Measurements from ENCODE around the gene BICC1. TPM values are rescaled to one million over a fixed set of nuclear protein-coding genes. Genes with fewer than 3 reads are reported as not detected.

Gene BICC1
- total RNA-seq, 1 experiment from 2014 or later = 0.57 TPM

DNA sequence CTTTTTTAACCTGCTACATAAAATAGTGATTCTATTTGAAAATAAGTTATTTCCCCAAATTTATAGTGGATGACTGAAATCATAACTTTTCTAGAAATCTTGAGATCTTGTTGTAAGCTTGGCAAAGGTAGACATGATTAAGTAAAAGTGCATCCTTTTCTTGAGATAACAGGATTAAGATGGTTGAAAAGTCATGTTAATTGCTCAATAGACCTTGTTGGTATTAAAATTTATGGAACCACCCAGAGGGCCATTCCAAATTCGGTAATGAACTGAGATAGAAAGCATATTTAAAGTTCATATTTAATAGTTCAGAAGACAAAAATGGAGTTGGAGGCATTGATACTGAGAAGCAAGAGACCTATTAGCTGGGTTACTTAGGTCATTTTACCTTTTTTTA lies 139.1 kb downstream of the BICC1 start:
- H4K20me1 ChIP-seq (ENCODE audit: control insufficient read depth, insufficient read depth, insufficient read length) = no peaks in the 10 kb centered on the region
- no peaks in the 10 kb centered on the region for H3K36me3 Mint-ChIP-seq (ENCODE audit: insufficient read depth in 1 of 3, low read depth in 3 of 3)
- H3K4me1 Mint-ChIP-seq = peaks cover 2 to 5% of the 10 kb centered on the region in 2 experiments; a peak in 2 of 4 replicates
- H4K91ac ChIP-seq (ENCODE audit: insufficient read length, low read depth, low read length) = no peak overlapping the region
- H3K79me1 ChIP-seq (ENCODE audit: insufficient read depth, low read depth, low read length, poor library complexity, severe bottlenecking) = no peaks in the 10 kb centered on the region
- H2BK120ac ChIP-seq (ENCODE audit: low read depth, low read length, poor library complexity, severe bottlenecking) = no peak overlapping the region
- no peaks in the 10 kb centered on the region for H3K79me2 ChIP-seq (ENCODE audit: insufficient read depth, low read length)
- no peak overlapping the region for H3K23ac ChIP-seq (ENCODE audit: insufficient read length, low read depth, low read length)
- WGBS (ENCODE audit: extremely low coverage, insufficient read length, low lambda C conversion rate) = no CpG with 5 or more reads among the region's 1 CpG
- no peak overlapping the region for H3T11ph ChIP-seq (ENCODE audit: low read length)
- H3K27ac Mint-ChIP-seq = no peak overlapping the region
- no peak overlapping the region for H3K9ac ChIP-seq (ENCODE audit: extremely low read depth, insufficient read length, low read length)
- no peak overlapping the region for H4K5ac ChIP-seq (ENCODE audit: insufficient read length, low read depth, low read length)
- TF ChIP-seq, protein P1, sequence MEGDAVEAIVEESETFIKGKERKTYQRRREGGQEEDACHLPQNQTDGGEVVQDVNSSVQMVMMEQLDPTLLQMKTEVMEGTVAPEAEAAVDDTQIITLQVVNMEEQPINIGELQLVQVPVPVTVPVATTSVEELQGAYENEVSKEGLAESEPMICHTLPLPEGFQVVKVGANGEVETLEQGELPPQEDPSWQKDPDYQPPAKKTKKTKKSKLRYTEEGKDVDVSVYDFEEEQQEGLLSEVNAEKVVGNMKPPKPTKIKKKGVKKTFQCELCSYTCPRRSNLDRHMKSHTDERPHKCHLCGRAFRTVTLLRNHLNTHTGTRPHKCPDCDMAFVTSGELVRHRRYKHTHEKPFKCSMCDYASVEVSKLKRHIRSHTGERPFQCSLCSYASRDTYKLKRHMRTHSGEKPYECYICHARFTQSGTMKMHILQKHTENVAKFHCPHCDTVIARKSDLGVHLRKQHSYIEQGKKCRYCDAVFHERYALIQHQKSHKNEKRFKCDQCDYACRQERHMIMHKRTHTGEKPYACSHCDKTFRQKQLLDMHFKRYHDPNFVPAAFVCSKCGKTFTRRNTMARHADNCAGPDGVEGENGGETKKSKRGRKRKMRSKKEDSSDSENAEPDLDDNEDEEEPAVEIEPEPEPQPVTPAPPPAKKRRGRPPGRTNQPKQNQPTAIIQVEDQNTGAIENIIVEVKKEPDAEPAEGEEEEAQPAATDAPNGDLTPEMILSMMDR (conservative IDR thresholded peaks at IDR 0.05) = no peak
- H2BK12ac ChIP-seq (ENCODE audit: insufficient read length, low read depth, low read length) = no peak overlapping the region
- H3K23me2 ChIP-seq (ENCODE audit: insufficient read length, low read depth, low read length, poor library complexity, severe bottlenecking) = no peaks in the 10 kb centered on the region
- no peak overlapping the region for H3K4me3 Mint-ChIP-seq
- H3K9me3 ChIP-seq (ENCODE audit: control insufficient read depth, low read depth, low read length) = no peaks in the 10 kb centered on the region
- H2AFZ ChIP-seq (ENCODE audit: low read length) = no peak overlapping the region
- H3K27ac ChIP-seq (ENCODE audit: insufficient read length, low read depth, low read length) = no peak overlapping the region
- H2BK20ac ChIP-seq (ENCODE audit: low read depth, low read length, poor library complexity, severe bottlenecking) = no peak overlapping the region
- no peak overlapping the region for H3K4ac ChIP-seq (ENCODE audit: low read depth, low read length)
- DNase-seq = no peak
- H3K56ac ChIP-seq (ENCODE audit: insufficient read length, low read depth, low read length) = no peak overlapping the region
- H2AK5ac ChIP-seq (ENCODE audit: insufficient read length, low read length) = no peak overlapping the region
- H2BK5ac ChIP-seq (ENCODE audit: insufficient read length, low read length) = no peak overlapping the region
- H3K4me2 ChIP-seq (ENCODE audit: insufficient read depth, insufficient read length, low read length) = no peak overlapping the region
- H3K14ac ChIP-seq (ENCODE audit: insufficient read depth, low read length) = no peak overlapping the region
- no peak overlapping the region for H3K18ac ChIP-seq (ENCODE audit: insufficient read length, low read depth, low read length)
- H2BK15ac ChIP-seq (ENCODE audit: low read depth, low read length) = no peak overlapping the region
- no peaks in the 10 kb centered on the region for H3K27me3 ChIP-seq (ENCODE audit: insufficient read depth, low read length)
- no peak overlapping the region for H4K8ac ChIP-seq (replicated peaks; ENCODE audit: insufficient read length, low read depth, low read length)
- H3K9me3 Mint-ChIP-seq = 0 out of 5 replicates have a peak, but pooled peaks cover 0 to 2% of the 10 kb centered on the region in 2 experiments
- no peaks in the 10 kb centered on the region for H3K27me3 Mint-ChIP-seq (ENCODE audit: low read depth)
- H3K4me1 ChIP-seq (ENCODE audit: insufficient read depth, low read length) = no peaks in the 10 kb centered on the region

Measured in H9 (cell line).